SK-N-SH treated with all-trans-retinoic acid at 6 μM for 48 hours (cell line): ENCODE measurements around the gene TMEM11.

Source experiments
- ARNTL ChIP-seq: fragments of 450-650 bp; formaldehyde crosslinking; IDR thresholded peaks from 2 replicates; pipeline ENCODE4 v1.5.0; 2020; ENCODE audit warnings: low read depth, mild to moderate bottlenecking, moderate library complexity, borderline replicate concordance
- CSDC2 ChIP-seq: fragments of 250-450 bp; sonication (Bioruptor Pico); IDR thresholded peaks from 2 replicates; pipeline ENCODE4 v1.5.0; 2020; ENCODE audit warnings: mild to moderate bottlenecking, moderate library complexity
- CSRNP3 ChIP-seq: fragments of 250-450 bp; sonication (Bioruptor Pico); IDR thresholded peaks from 2 replicates; pipeline ENCODE4 v1.5.1; 2021; ENCODE audit warnings: mild to moderate bottlenecking, moderate library complexity
- OSR1 ChIP-seq: fragments of 250-450 bp; sonication (Bioruptor Pico); IDR thresholded peaks from 2 replicates; pipeline ENCODE4 v1.8.0; 2022; ENCODE audit warnings: moderate library complexity, mild to moderate bottlenecking, inconsistent platforms
- RARB ChIP-seq: fragments of 250-450 bp; sonication (Bioruptor Pico); IDR thresholded peaks from 2 replicates; pipeline ENCODE4 v1.8.0; 2021; ENCODE audit warnings: mild to moderate bottlenecking, moderate library complexity
- ZFP3 ChIP-seq: fragments of 250-450 bp; sonication (Bioruptor Pico); IDR thresholded peaks from 2 replicates; pipeline ENCODE4 v1.5.0; 2020; ENCODE audit warnings: mild to moderate bottlenecking, moderate library complexity
- ZFP30 ChIP-seq: fragments of 450-650 bp; formaldehyde crosslinking; IDR thresholded peaks from 2 replicates; pipeline ENCODE4 v1.5.0; 2022; ENCODE audit warnings: mild to moderate bottlenecking, moderate library complexity
- TF ChIP-seq, protein P1 (sequence below): fragments of 250-450 bp; sonication (Bioruptor Pico); IDR thresholded peaks from 2 replicates; pipeline ENCODE4 v1.8.0; 2020; ENCODE audit warnings: mild to moderate bottlenecking, moderate library complexity, borderline replicate concordance

DNA sequence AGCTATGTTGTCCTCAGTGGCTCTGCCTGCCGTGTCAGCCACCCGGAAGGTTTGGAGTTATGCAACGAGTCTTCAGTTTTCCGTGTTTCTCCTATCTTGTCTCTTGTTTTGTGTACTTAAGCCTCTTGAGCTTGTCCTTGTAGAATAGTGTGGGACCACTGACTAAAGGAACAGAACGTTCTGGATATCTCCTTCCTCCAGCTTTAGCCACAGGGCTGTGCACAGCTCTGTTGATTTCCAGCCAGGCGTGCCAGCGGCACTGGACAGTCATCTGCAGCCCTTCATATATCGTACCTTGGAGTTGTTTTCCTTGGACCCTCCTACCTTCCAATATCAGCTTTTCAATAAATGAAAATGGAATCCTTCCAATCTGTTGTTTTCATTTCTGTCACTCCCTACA, 39.8 kb downstream of the TMEM11 start:
- TF ChIP-seq CSRNP3 (CRISPR knock-in tag) (no peak), CSDC2 (CRISPR knock-in tag) (no peak), OSR1 (CRISPR knock-in tag) (no peak), RARB (CRISPR knock-in tag) (no peak), ARNTL (no peak), ZFP3 (CRISPR knock-in tag) (no peak), ZFP30 (no peak)
- TF ChIP-seq, protein P1, sequence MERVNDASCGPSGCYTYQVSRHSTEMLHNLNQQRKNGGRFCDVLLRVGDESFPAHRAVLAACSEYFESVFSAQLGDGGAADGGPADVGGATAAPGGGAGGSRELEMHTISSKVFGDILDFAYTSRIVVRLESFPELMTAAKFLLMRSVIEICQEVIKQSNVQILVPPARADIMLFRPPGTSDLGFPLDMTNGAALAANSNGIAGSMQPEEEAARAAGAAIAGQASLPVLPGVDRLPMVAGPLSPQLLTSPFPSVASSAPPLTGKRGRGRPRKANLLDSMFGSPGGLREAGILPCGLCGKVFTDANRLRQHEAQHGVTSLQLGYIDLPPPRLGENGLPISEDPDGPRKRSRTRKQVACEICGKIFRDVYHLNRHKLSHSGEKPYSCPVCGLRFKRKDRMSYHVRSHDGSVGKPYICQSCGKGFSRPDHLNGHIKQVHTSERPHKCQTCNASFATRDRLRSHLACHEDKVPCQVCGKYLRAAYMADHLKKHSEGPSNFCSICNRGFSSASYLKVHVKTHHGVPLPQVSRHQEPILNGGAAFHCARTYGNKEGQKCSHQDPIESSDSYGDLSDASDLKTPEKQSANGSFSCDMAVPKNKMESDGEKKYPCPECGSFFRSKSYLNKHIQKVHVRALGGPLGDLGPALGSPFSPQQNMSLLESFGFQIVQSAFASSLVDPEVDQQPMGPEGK (CRISPR knock-in tag) = no peak
